GM21390 (cell line): Measurements from ENCODE around the gene ZNF823.
"Not testable (repeated sequence)": the region's sequence is repeated elsewhere in the genome, so short reads cannot be mapped to it uniquely, and the experiment has no call there.

ENCODE experiments used
- ATAC-seq: cut with Tn5 transposase; IDR thresholded peaks from one replicate; pipeline ENCODE4 v1.9.1; 2021; ENCODE audit not compliant: unreplicated experiment

Gene ZNF823

DNA sequence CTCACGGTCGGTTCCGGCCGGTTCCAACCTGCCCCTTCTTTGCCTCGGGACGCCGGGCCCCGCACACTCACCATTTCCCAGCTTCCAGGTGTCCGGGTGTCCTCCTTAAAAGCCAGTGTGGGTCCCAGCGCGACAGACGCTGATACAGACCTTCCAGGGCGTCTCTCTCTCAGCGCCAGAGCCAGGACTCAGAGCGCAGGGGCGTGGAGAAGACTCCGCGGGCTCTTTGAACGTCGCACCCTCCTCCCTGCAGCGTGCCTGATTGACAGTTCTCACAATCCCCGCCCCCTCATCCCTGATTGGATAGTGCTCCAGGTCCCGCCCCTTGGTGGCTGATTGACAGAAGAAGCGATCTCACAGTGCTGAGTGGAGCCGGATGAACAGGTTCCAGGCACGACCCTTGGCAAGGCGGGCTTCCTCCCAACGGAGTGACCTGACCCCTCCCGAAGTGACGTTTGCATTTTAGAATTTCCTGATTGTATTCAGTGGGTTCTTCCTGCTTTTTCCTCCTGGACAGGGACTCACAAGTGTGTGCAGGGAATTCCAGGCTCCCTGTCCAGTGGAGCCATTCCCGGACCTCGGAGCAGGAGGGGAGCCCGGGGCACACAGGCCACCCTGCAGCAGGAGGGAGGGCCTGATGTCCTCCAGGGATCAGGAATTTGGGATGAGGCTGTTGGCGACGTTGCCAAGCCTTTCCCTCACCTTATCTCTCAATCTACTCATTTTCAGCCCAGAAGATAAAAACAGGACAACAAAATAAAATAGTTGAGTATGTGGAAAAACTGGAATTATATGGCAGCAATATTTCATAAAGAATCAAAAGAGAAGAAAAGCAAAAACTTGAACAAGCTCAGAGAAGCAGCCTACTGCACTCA lies at the start of gene ZNF823:
ZNF823 (minus strand) TSS at position 201 of the 875 bp plus-strand sequence; CDS start at position 74, 127 bp downstream.
- ATAC-seq = peak; percentile 86

DNA sequence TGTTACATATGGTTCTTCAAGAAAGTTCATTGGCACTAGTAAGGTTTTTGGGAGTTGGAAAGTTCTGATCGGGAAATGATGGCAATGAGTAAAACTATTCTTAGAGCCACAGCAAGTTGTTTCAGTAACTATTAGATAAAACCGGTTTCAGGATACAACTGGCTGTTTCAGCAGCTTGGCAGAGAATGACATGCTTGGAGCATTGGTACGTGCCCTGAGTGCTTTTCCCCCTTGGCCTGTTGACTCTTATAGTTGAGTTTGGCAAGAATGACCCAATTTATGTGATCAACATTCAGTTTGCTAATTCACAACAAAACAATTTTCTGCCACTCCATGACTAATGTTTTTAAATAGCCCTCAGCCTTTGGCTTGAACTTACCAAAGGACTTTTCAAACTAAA lies 48.8 kb upstream of the ZNF823 start:
- no peak for ATAC-seq

DNA sequence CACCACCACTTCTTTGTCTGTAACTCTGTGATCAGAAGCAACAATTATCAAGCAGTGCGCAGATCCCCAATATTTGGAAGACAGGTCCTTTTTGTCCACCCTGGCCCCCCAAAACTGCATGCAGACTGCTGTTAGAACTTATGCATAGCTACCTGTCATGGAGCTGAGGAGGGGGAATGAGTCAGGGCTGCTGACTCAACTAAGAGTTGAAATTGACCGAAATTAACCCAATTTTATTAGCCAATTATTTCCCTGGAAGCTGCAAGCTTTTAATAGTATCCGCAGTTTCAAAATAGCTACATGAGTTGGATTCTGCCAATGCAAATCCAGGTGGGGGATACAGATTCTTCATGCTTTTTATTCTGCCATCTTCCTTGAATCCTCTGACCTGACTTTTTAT lies 45.6 kb upstream of the ZNF823 start:
- ATAC-seq = no peak

DNA sequence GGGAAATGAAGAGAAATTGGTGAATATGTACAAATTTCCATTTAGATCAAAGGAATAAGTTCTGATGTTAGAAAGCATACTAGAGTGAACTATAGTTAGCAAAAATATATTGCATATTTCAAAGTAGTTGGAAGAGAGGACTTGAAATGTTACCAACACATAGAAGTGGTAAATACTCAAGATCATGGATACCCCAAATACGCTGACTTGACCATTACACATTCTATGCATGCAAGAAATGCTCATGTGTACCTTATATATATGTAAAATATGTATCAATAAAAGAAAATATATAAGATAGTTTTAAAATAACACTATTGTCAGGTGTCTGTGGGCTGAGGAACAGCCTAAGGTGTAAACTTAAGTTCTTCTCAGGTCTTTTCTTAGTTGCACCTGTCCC lies 45.0 kb upstream of the ZNF823 start:
- no peak for ATAC-seq

DNA sequence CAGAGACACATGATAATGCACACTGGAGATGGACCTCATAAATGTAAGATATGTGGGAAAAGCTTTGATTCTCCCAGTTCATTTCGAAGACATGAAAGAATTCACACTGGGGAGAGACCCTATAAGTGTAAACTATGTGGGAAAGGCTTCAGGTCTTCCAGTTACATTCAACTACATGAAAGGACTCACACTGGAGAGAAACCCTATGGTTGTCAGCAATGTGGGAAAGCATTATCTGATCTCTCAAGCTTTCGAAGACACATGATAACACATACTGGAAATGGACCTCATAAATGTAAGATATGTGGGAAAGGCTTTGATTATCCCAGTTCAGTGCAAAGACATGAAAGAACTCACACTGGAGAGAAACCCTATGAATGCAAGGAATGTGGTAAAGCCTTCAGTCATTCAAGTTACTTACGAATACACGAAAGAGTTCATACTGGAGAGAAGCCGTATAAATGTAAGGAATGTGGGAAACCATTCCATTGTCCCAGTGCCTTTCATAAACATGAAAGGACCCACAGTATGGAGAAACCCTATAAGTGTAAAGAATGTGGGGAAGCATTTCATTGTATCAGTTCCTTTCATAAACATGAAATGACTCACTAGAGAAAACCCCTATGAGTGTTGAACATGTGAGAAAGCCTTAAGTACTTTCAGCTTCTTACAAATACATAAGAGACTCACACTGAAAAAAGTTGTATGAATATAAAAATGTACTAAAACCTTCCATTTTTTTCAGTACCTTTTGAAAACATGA lies 42.7 kb upstream of the ZNF823 start:
- no peak for ATAC-seq

DNA sequence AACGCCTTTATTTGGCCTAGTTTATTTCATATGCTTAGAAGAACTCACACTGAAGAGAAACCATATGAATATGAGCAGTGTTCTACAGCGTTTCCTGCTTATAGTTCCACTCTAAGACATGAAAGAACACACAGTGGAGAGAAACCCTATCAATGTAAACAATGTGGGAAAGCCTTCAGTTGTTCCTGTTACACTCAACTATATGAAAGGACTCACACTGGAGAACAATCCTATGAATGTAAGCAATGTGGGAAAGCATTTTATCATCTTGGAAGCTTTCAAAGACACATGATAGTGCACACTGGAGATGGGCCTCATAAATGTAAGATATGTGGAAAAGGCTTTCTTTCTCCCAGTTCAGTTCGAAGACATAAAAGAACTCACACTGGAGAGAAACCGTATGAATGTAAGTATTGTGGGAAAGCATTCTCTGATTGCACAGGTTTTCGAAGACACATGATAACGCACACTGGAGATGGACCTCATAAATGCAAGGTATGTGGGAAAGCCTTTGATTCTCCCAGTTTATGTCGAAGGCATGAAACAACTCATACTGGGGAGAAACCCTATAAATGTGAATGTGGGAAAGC lies 41.8 kb upstream of the ZNF823 start:
- ATAC-seq = no peak

DNA sequence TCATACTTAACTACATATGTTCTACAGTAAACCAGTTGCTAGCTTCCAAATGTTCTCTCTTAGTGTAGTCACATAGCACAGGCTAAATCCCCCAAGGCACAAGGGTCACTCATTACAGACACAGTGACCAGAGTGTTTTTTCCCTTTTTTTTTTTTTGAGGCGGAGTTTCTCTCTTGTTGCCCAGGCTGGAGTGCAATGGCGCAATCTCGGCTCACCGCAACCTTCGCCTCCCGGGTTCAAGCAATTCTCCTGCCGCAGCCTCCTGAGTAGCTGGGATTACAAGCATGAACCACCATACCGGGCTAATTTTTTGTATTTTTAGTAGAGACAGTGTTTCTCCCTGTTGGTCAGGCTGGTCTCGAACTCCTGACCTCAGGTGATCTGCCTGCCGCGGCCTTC lies 37.9 kb upstream of the ZNF823 start:
- not testable (repeated sequence) for ATAC-seq

DNA sequence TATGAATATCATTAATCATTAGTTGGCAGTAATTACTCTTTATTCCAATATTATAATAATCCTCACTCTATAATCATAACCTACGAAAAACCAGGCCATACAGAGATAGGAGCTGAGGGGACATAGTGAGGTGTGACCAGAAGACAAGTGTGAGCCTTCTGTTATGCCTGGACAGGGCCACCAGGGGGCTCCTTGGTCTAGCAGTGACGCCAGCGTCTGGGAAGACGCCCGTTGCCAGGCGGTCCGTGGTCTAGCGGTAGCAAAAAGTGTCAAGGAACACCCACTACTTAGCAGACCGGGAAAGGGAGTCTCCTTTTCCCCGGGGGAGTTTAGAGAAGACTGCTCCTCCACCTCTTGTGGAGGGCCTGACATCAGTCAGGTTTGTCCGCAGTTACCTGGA lies 32.8 kb upstream of the ZNF823 start:
- ATAC-seq = not testable (repeated sequence)

DNA sequence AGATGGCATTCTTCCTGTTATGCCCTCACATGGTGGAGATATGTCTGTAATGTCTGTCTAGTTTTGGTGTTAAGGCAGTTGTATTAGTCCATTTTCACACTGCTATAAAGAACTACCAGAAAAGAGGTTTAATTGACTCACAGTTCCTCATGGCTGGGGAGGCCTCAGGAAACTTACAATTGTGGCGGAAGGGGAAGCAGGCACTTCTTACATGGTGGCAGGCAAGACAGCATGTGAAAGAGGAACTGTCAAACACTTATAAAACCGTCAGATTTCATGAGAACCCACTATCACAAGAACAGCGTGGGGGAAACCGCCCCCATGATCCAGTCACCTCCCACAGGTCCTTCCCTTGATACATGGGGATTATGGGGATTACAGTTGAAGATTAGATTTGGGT lies 31.2 kb upstream of the ZNF823 start:
- no peak for ATAC-seq

DNA sequence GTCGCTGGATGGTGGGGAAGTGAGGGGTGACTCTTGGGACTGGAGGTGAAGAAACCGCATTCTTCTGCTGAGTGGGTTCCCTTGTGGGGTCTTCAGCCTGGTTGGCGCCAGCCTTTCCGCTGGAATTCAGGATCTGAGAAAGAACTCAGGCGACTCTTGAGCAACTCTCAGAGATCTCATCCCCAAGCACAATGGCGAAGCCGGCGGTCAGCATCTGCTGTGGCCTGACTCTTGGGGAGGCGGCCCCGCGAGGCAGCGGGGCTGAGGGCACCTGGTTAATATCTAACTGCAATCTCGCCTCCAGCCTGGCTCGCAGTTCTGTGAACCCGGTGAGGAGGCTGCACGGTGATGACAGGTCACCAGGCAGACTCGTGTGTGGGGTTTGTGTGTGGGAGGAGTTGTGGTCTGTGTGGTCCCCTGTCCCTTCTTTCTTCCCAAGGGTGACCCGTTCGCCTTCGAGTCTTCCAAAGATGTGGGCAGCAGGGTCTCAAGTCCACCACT lies 28.9 kb upstream of the ZNF823 start:
- peak; percentile 6 for ATAC-seq

DNA sequence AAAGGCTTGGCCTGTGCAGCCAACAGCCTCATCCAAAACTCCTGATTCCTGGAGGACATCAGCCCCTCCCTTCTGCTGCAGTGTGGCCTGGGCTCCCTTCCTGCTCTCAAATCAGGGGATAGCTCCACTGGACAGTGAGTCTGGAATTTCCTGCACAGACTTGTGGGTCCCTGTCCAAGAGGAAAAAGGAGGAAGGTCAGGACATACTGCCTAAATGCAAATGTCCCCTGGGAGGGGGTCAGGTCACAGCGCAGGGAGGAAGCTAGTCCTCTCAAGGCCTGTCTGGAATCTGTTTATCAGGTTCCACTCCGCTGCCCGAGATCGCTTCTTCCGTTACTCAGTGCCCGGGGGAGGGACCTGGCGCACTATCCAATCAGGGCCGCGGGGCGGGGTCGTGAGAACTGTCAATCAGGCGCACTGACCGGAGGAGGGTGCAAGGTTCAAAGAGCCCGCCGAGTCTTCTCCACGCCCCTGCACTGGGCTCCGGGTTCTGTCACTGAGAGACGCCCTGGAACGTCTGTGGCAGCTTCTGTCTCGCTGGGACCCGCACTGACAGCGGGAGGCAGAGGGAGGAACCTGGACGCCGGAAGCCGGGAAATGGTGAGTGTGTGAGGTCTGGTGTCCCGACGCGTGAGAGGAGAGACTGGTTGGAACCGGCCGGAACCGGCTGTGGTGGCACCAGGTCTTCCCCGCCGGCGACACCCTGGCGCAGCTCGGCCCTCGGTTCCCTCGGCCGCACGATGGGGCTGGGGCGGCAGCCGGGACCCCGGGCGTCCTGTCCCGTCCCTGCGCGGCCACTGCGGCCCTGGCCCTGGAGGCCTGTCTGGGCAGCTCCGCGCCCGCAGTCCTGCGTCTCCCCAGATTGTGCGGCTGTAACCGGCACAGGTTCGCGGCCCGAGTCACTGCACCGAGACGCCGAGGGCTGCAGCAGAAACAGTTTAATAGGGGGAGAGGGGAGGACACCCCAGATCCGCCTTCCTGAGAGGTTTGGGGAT lies 28.1 kb upstream of the ZNF823 start, which contains the start of gene ZNF441:
ZNF441 (plus strand) TSS at position 404 of the 995 bp plus-strand sequence; CDS start at position 598, 194 bp downstream.
- peak; percentile 88 for ATAC-seq

DNA sequence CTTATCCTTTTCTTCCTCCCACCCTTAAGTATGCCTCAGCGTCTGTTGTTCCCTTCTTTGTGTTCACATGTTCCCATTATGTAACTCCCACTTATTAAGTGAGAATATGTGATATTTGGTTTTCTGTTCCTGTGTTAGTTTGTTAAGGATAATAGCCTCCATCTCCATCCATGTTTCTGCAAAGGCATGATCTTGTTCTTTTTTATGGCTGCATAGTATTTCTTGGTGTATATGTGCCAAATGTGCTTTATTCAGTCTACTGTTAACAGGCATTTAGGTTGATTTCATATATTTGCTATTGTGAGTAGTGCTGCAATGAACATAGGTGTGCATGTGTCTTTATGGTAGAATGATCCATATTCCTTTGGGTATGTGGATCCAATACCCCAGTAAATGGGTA lies 24.9 kb upstream of the ZNF823 start:
- ATAC-seq = no peak

DNA sequence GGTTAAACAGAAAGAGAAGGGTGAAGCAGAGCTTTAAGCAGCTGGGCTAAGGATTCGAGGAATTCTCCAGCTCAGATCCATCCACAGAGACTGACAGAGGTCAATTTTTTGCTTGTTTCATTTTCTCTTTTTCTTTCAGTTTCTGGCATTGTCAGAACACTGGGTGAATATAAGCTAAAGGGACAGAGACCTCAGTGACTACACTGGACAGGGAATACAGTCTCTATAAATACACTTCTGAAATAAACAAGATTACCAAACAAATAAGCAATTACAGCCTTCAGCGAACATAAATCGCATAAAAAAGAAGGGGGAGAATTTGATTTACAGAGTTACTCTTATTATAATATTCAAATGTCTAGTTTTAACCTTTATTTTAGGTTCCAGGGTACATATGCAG lies 24.4 kb upstream of the ZNF823 start:
- ATAC-seq = no peak

DNA sequence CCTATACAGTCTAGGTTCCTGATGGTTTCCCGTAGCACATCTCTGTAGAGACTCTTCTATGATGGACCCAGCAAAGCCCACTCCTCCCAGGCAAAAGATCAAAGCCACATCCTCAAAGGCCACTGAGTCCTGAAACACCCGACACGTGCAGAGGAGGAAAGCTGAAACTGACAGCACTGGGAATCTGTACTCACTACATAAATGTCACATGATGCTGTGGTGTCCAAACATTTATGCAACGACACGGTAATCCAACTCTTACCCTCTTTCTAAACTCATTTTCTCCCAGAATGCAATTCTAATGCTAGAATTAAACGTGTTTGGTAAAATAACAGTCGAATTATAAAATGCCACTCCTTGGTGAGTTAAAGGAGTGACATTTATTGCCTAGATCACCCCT lies 21.1 kb upstream of the ZNF823 start:
- ATAC-seq = no peak

DNA sequence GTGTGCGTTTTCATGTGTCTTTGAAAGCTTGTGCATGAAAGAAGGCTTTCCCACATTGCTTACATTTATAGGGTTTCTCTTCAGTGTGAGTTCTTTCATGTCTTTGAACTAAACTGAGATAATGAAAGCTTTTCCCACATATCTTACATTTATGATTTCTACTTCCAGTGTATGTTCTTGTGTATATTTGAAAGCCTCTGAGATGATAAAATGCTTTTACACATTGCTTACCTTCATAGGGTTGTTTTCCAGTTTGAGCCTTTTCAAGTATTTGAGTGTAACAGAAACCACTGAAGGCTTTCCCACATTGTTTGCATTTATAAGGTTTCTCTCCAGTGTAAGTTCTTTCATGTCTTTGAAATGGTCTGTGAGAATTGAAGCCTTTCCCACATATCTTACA lies 18.2 kb upstream of the ZNF823 start:
- ATAC-seq = no peak

DNA sequence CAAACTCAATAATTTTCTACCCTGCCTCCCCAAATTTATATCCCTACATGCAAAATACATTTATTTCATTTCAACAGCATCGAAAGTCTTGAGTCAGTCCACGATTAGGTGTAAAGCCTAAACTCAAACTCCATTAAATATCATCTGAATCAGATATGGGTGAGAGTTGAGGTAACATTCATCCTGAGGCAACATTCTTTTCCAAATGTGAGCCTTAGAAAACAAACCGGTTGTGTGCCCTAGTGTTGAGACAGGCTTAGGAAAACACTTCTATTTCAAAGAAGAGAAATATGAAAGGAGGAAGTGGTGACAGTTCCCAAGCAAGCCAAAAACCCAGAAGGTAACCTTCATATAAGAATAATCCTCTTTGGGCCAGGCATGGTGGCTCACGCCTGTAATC lies 15.9 kb upstream of the ZNF823 start:
- ATAC-seq = no peak

DNA sequence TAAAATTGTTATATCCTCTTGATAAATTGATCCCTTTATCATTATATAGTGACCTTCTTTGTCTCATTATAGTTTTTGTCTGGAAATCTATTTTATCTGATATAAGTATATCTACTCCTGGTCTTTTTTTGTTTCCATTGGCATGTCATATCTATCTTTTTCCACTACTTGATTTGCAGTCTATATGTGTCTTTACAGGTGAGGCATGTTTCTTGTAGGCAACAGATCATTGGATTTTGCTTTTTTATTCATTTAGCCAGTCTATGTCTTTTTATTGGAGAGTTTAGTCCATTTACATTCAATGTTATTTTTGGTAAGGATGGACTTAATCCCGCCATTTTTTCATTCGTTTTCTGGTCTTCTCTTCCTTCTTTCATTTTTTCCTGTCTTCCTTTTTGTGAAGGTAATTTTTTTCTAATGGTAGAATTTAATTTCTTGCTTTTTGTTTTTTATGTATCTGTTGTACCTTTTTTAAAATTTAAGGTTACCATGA lies 13.5 kb upstream of the ZNF823 start:
- ATAC-seq = no peak

DNA sequence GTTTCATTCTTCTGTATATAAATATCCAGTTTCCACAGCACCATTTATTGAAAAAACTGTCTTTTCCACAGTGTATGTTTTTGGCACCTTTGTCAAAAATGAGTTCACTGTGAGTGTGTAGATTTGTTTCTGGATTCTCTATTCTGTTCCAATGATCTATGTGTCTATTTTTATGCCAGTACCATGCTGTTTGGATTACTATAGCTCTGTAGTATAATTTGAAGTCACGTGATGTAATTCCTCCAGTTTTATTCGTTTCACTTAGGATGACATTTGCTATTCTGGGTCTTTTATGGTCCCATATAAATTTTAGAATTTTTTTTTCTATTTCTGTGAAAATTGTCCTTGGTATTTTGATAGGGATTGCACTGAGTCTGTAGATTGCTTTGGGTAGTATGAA lies 11.0 kb upstream of the ZNF823 start:
- no peak for ATAC-seq

DNA sequence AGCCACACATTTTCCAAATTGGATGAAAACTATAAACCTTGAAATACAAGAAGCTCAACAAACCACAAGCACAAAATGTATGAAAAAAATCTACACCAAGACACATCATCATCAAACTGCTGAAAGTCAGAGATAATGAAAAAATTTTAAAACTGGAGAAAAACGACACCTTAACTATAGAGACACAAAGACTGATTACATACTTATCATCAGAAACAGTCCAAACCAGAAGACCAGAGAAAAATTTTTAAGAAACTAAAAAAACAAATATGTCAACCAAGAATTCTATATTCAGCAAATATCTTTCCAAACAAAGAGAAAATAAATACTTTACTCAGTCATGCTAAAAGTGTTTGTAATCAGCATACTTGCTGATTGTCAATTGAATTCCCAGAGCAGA lies 8.5 kb upstream of the ZNF823 start:
- no peak for ATAC-seq

DNA sequence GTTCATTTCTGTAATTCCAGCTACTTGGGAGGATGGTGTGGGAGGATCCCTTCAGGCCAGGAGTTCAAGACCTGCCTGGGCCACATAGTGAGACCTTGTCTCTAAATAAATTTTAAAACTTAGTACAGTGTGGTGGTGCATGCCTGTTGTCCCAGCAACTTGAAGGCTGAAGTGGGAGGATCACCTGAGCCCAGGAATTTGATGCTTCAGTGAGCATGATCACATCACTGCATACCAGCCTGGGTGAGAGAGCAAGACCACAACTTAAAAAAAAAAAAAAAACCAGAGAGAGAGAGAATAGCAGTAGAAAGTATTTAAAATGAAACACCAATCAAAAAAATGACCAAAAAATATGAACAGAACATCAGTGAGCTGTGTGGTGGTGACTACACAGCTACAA lies 7.1 kb upstream of the ZNF823 start:
- no peak for ATAC-seq
